Endodermal cell (in vitro differentiated cells): ENCODE measurements around the gene ERGIC3. TPM values are rescaled to one million over a fixed set of nuclear protein-coding genes. Genes with fewer than 3 reads are reported as not detected.

Experiments
- DNase-seq: peaks from one replicate; pipeline ENCODE4 v3.0.0-alpha.2; 2017
- H3K27ac ChIP-seq: 2 replicates; pipeline ENCODE4 v1.5.1; 2013; ENCODE audit warnings: mild to moderate bottlenecking, low read depth, low read length, moderate library complexity
- H3K27me3 ChIP-seq: 2 replicates; pipeline ENCODE4 v1.6.1; 2013; ENCODE audit warnings: mild to moderate bottlenecking, low read length, moderate library complexity; ENCODE audit not compliant: insufficient read depth, control insufficient read depth, poor library complexity, severe bottlenecking
- H3K36me3 ChIP-seq: 2 replicates; pipeline ENCODE4 v1.7.0; 2013; ENCODE audit warnings: mild to moderate bottlenecking, low read length, moderate library complexity; ENCODE audit not compliant: control insufficient read depth, insufficient read depth
- H3K4me1 ChIP-seq: one replicate; pipeline ENCODE4 v1.7.0; 2013; ENCODE audit warnings: low read length; ENCODE audit not compliant: control insufficient read depth, insufficient read depth
- H3K4me3 ChIP-seq: 2 replicates; pipeline ENCODE4 v1.5.1; 2013; ENCODE audit warnings: mild to moderate bottlenecking, low read length, moderate library complexity
- H3K9ac ChIP-seq: 2 replicates; pipeline ENCODE4 v1.6.1; 2013; ENCODE audit warnings: mild to moderate bottlenecking, low read length, moderate library complexity; ENCODE audit not compliant: poor library complexity, severe bottlenecking; ENCODE audit errors: extremely low read depth
- H3K9me3 ChIP-seq: 2 replicates; pipeline ENCODE4 v1.6.1; 2013; ENCODE audit warnings: mild to moderate bottlenecking, low read length, moderate library complexity; ENCODE audit not compliant: control insufficient read depth
- H3K27ac Mint-ChIP-seq: 2 replicates; pipeline ENCODE4 v1.8.0; 2020; ENCODE audit warnings: mixed read lengths
- H3K27me3 Mint-ChIP-seq: 2 replicates; pipeline ENCODE4 v1.8.0; 2021; ENCODE audit warnings: mild to moderate bottlenecking, mixed read lengths; ENCODE audit not compliant: insufficient read depth
- H3K36me3 Mint-ChIP-seq: 2 replicates; pipeline ENCODE4 v1.8.0; 2020; ENCODE audit warnings: low read depth, mixed read lengths
- H3K4me1 Mint-ChIP-seq: 2 replicates; pipeline ENCODE4 v1.8.0; 2020; ENCODE audit warnings: mixed read lengths
- H3K4me3 Mint-ChIP-seq: 2 replicates; pipeline ENCODE4 v1.8.0; 2020; ENCODE audit warnings: mild to moderate bottlenecking, moderate library complexity, mixed read lengths
- H3K9me3 Mint-ChIP-seq: 2 replicates; pipeline ENCODE4 v1.8.0; 2020; ENCODE audit warnings: mild to moderate bottlenecking, mixed read lengths
- WGBS, 2 experiments: methylation state at CpG; one replicate each; pipeline versions ENCODE4 v1.1.5 to v1.1.7; 2013; ENCODE audit warnings: missing lambda C conversion rate in 2 of 2, mixed read lengths in 1 of 2; ENCODE audit not compliant: insufficient coverage in 1 of 2, insufficient read length in 1 of 2; 5-methylcytosine and 5-hydroxymethylcytosine counted together
- total RNA-seq, 2 donors: library from RNA; stranded (reverse); fragmentation: NEBNext Ultra II Directional in 1 of 2; extraction: Animal tissue kit (Norgen Biotek cat#: 25700) in 1 of 2; gene quantifications; 2 replicates in 1 of 2; 3 replicates in 1 of 2; pipeline ENCODE4 v1.2.1, GENCODE V29; 2021
- TF ChIP-seq, protein P1 (sequence below): fragments of 200-600 bp; sonication (generic); conservative IDR thresholded peaks from 2 replicates; pipeline ENCODE4 v1.5.0; 2021; ENCODE audit warnings: antibody characterized with exemption, mild to moderate bottlenecking

Gene ERGIC3
- total RNA-seq, 2 donors from 2014 or later, result 217 to 230 TPM

DNA sequence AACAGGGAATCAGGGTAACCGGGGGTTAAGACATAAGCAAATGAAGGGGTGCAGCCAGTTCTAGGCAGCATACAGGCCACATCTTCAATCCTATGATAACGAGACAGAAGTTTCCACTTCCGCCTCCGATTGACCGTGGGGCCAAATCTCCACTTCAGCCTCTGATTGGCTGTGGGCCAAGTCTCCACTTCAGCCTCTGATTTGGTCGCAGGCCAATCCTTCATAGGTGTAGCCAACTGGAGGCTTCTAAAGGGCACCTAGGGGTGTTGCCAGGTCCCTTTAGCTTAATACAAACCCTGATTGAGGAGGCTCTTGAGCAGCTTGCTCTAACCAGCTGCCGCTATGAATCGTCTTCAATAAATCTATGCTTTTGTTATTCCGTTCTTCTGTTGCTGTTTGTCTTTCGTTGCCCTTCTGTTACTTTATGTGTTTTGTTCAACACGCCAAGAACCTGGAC lies 2.1 kb upstream of the ERGIC3 start:
- TF ChIP-seq, protein P1, sequence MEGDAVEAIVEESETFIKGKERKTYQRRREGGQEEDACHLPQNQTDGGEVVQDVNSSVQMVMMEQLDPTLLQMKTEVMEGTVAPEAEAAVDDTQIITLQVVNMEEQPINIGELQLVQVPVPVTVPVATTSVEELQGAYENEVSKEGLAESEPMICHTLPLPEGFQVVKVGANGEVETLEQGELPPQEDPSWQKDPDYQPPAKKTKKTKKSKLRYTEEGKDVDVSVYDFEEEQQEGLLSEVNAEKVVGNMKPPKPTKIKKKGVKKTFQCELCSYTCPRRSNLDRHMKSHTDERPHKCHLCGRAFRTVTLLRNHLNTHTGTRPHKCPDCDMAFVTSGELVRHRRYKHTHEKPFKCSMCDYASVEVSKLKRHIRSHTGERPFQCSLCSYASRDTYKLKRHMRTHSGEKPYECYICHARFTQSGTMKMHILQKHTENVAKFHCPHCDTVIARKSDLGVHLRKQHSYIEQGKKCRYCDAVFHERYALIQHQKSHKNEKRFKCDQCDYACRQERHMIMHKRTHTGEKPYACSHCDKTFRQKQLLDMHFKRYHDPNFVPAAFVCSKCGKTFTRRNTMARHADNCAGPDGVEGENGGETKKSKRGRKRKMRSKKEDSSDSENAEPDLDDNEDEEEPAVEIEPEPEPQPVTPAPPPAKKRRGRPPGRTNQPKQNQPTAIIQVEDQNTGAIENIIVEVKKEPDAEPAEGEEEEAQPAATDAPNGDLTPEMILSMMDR, result no peak
- peaks cover 3% of the 10 kb centered on the region for H3K27me3 Mint-ChIP-seq
- Histone ChIP-seq H3K9ac (no peak overlapping the region), H3K9me3 (no peaks in the 10 kb centered on the region), H3K4me3 (peak overlapping the region; percentile 69), H3K4me1 (no peaks in the 10 kb centered on the region), H3K27me3 (no peaks in the 10 kb centered on the region), H3K36me3 (peaks cover 15% of the 10 kb centered on the region), H3K27ac (no peak overlapping the region)
- H3K4me1 Mint-ChIP-seq, result peaks cover 5% of the 10 kb centered on the region
- DNase-seq, result peak; percentile 94
- H3K9me3 Mint-ChIP-seq, result no peaks in the 10 kb centered on the region
- 70 to 74% methylated on average over 11 of the region's 11 CpGs for WGBS, 2 experiments
- H3K27ac Mint-ChIP-seq, result peak overlapping the region; percentile 83
- peak overlapping the region; percentile 60 for H3K4me3 Mint-ChIP-seq
- H3K36me3 Mint-ChIP-seq, result peaks cover 15% of the 10 kb centered on the region

DNA sequence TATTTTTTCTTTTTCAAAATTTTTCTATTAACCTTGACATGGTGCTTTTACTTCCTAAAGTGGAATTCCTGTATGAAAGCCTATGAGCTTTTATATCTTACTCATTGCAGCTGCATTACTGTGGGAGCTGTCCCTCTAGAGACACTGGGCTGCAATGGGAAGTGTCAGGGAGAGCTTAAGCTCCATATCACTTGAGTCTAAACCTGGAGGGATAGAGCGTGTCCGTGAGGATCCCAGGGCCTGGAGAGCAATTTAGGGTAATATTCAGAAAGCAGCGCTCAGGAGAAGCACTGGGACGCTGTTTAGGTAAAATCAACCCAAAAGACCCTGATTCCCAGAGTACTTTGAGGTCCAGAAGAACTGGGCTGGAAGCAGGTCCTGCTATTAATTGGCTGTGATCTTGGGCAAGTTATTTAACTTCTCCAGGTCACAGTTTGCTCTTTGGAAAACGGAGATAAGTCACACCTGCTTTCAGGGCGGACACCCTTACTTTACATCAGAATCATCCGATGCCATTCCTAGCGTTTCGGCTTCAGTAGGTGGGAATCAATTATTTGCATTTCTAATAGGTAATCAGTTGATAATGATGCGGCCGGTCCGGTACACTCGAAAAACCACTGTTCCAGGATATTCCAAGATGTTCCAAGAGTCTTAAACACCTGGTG lies 628 bp upstream of the ERGIC3 start:
- no peaks in the 10 kb centered on the region for H3K27me3 Mint-ChIP-seq
- H3K27ac Mint-ChIP-seq, result peak overlapping the region; percentile 97
- peaks cover 15% of the 10 kb centered on the region for H3K36me3 Mint-ChIP-seq
- peak overlapping the region; percentile 86 for H3K4me3 ChIP-seq
- H3K36me3 ChIP-seq, result peaks cover 21% of the 10 kb centered on the region
- peak; percentile 68 for DNase-seq
- 9 to 29% methylated on average over 11 to 13 of the region's 13 CpGs for WGBS, 2 experiments
- no peaks in the 10 kb centered on the region for H3K27me3 ChIP-seq
- no peaks in the 10 kb centered on the region for H3K9me3 Mint-ChIP-seq
- H3K9ac ChIP-seq, result peak overlapping the region; percentile 18
- TF ChIP-seq, protein P1, result no peak
- no peaks in the 10 kb centered on the region for H3K4me1 ChIP-seq
- peaks cover 5% of the 10 kb centered on the region for H3K4me1 Mint-ChIP-seq
- H3K4me3 Mint-ChIP-seq, result peak overlapping the region; percentile 79
- H3K9me3 ChIP-seq, result no peaks in the 10 kb centered on the region
- no peak overlapping the region for H3K27ac ChIP-seq

DNA sequence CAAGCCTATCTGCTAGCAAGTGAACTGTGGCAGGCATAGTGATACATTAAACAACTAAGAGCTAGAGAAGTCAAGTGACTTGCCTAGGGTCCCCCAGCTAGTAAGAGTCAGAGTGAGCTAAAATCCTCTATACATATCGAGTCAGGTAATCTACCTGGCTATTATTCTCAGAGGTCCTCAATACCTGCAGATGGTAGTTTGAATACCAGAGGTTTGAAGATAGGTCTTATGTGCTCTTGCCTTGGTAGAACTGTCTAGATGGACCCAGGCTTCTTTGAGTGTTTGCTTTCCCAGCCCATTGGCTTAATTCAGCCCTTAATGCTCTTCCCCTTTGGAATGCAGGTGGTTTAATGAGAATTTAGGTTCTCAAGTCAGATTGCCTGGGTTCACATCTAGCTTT lies 1.1 kb downstream of the ERGIC3 start:
- no peaks in the 10 kb centered on the region for H3K27me3 Mint-ChIP-seq
- no peaks in the 10 kb centered on the region for H3K9me3 Mint-ChIP-seq
- H3K4me1 Mint-ChIP-seq, result peaks cover 5% of the 10 kb centered on the region
- no peak for DNase-seq
- peaks cover 30% of the 10 kb centered on the region for H3K36me3 ChIP-seq
- H3K27ac ChIP-seq, result no peak overlapping the region
- TF ChIP-seq, protein P1, result no peak
- H3K9me3 ChIP-seq, result no peaks in the 10 kb centered on the region
- H3K9ac ChIP-seq, result peak overlapping the region; percentile 90
- H3K4me3 ChIP-seq, result peak overlapping the region; percentile 86
- WGBS, 2 experiments, result 100% methylated on average over 1 of the region's 1 CpG; no CpG with 5 or more reads in 1 of the 2 experiments
- H3K36me3 Mint-ChIP-seq, result peaks cover 15% of the 10 kb centered on the region
- peak overlapping the region; percentile 79 for H3K4me3 Mint-ChIP-seq
- no peaks in the 10 kb centered on the region for H3K27me3 ChIP-seq
- H3K27ac Mint-ChIP-seq, result no peak overlapping the region
- no peaks in the 10 kb centered on the region for H3K4me1 ChIP-seq
